ENCODE results near the gene FBXL17. TPM values are rescaled to one million over a fixed set of nuclear protein-coding genes. Genes with fewer than 3 reads are reported as not detected.

FBXL17 gene
- polyA plus RNA-seq, 3 donors from 2014 or later: 2.8 to 8.5 (median 5.6) TPM

GRCh38 chr5:107964722-107965121 is 417.2 kb downstream of the FBXL17 start:
- H3K9me3 Mint-ChIP-seq: no peaks in the 10 kb centered on the region
- no peak overlapping the region for H3K4me3 Mint-ChIP-seq
- DNase-seq: no peak
- H3K4me1 Mint-ChIP-seq: peaks cover 2 to 4% of the 10 kb centered on the region in 2 donors
- H3K36me3 Mint-ChIP-seq: peaks cover 0 to 7% (median 4%) of the 10 kb centered on the region in 3 donors
- peaks cover 0 to 9% (median 0%) of the 10 kb centered on the region in 3 donors for H3K27me3 Mint-ChIP-seq (ENCODE audit: low read depth in 3 of 3)
- no peak overlapping the region for H3K27ac Mint-ChIP-seq

DNA sequence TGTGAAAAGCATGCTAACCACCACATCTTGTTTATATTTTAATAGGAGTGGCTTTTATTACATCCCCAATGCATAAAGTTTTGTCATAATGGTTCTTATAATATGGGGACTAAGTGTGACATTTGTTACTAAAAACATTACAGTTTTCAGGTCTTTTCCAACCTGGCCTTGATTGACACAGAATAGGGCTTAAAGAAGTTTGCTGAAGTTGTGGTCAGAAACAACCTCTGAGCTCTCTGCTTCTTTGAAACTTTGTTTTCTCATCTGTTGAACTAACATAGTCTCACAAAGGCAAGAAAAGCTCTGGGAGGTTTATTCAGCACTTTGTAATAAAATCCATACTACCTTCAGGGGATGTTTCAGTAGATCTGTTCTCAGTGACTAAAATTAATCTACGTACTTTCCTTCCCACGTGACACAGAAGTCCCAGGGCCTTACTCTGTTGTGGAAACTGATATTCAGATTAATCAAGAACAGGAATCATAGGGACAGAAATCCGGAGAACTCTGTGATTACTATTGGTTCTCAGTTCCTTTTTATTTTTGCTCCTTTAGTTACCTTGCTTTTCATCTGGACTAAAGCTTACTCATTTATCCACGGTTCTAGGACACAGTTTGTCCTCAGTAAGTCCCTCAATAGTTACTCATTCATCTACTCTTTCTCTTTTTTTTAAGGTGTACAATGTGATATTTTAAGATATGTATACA is 422.2 kb downstream of the FBXL17 start:
- Mint-ChIP-seq H3K9me3 (no peaks in the 10 kb centered on the region), H3K27me3 (ENCODE audit: low read depth in 3 of 3) (peaks cover 0 to 5% (median 0%) of the 10 kb centered on the region in 3 donors), H3K4me3 (no peak overlapping the region), H3K36me3 (peaks cover 0 to 9% (median 6%) of the 10 kb centered on the region in 3 donors), H3K27ac (no peak overlapping the region), H3K4me1 (peaks cover 10 to 12% of the 10 kb centered on the region in 2 donors)
- DNase-seq: no peak

DNA sequence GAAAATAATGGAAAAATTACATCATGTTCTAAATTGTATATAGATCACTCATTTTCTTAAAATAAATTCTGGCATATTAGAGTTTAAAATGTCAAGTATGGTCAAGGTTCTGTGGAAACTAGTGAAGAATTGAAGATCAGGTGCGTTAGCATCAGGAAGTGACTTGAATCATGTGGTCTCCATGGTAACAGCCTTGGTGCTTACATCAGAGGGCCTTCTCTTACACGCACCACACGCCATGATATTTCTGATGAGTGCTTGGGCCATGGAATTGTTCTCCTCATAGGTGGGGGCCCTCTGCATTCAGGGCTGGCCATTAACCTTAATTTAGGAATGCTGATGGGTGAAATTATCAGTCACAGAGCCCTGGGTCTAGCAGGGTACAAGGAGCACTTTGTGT is 423.0 kb downstream of the FBXL17 start:
- Mint-ChIP-seq H3K36me3 (peaks cover 0 to 9% (median 6%) of the 10 kb centered on the region in 3 donors), H3K9me3 (no peaks in the 10 kb centered on the region), H3K4me1 (peaks cover 10 to 12% of the 10 kb centered on the region in 2 donors), H3K27me3 (ENCODE audit: low read depth in 3 of 3) (peaks cover 0 to 5% (median 0%) of the 10 kb centered on the region in 3 donors), H3K27ac (no peak overlapping the region), H3K4me3 (no peak overlapping the region)
- no peak for DNase-seq

DNA sequence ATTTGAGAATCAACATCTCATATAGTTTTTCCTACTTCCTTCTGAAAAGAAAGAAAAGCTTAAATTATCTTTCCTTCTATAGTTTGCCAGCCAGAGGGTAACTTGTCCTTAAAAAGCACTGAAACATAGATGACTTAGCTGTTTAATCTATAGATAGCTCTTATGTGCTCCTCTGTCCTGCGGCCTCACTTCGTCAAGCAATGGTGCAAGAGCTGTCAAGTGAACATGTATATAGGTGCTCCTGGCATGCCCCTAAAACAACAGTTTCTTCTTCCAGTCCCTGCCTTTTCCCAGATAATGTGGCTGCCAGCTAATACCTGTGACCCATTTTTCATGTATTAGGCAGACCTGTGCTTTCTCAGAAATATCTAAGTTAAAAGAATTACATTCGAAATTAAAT is 423.5 kb downstream of the FBXL17 start:
- peaks cover 10 to 12% of the 10 kb centered on the region in 2 donors for H3K4me1 Mint-ChIP-seq

GRCh38 chr5:107957051-107957450 is 424.8 kb downstream of the FBXL17 start:
- H3K27ac Mint-ChIP-seq: peak overlapping the region in 1 of 6 donors; percentile 13

More for the DNA sequence above, 423.5 kb downstream of the FBXL17 start:
- Mint-ChIP-seq H3K27me3 (ENCODE audit: low read depth in 3 of 3) (peaks cover 0 to 5% (median 0%) of the 10 kb centered on the region in 3 donors), H3K27ac (no peak overlapping the region), H3K9me3 (no peaks in the 10 kb centered on the region), H3K36me3 (peaks cover 0 to 13% (median 8%) of the 10 kb centered on the region in 3 donors), H3K4me3 (no peak overlapping the region)
- no peak for DNase-seq

DNA sequence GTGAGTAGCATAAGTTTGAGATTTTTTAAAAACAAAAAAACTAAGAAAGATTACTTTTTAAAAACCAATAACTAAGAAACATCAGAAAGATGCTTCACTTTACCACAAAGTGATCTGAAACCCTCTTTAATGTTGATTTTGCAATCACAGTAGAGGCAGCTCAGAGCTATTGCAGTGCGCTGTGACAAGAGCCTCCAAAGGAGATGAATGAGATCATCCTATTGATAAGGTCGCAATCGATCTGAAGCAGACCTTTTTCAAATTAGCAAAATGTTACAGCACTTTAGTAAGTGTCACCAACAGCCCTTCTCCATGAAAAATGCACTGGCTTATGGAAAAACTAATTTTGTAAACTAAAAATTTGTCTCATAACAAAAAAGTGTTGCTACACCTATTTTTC is 426.6 kb downstream of the FBXL17 start:
- H3K36me3 Mint-ChIP-seq: peaks cover 0 to 10% (median 9%) of the 10 kb centered on the region in 3 donors
- H3K4me3 Mint-ChIP-seq: no peak overlapping the region
- H3K4me1 Mint-ChIP-seq: peaks cover 9 to 10% of the 10 kb centered on the region in 2 donors
- no peak overlapping the region for H3K27ac Mint-ChIP-seq
- H3K27me3 Mint-ChIP-seq (ENCODE audit: low read depth in 3 of 3): peaks cover 0 to 3% (median 0%) of the 10 kb centered on the region in 3 donors
- no peak for DNase-seq
- no peaks in the 10 kb centered on the region for H3K9me3 Mint-ChIP-seq

More at GRCh38 chr5:107957051-107957450, 424.8 kb downstream of the FBXL17 start:
- H3K9me3 Mint-ChIP-seq: no peaks in the 10 kb centered on the region
- H3K36me3 Mint-ChIP-seq: peaks cover 0 to 15% (median 9%) of the 10 kb centered on the region in 3 donors
- DNase-seq: no peak
- H3K4me1 Mint-ChIP-seq: peaks cover 10 to 12% of the 10 kb centered on the region in 2 donors
- H3K4me3 Mint-ChIP-seq: no peak overlapping the region
- H3K27me3 Mint-ChIP-seq (ENCODE audit: low read depth in 3 of 3): peaks cover 0 to 5% (median 0%) of the 10 kb centered on the region in 3 donors

- Mint-ChIP-seq H3K9me3 (no peaks in the 10 kb centered on the region), H3K4me3 (no peak overlapping the region), H3K27ac (no peak overlapping the region), H3K4me1 (peaks cover 8 to 11% of the 10 kb centered on the region in 2 donors), H3K36me3 (peaks cover 0 to 7% (median 6%) of the 10 kb centered on the region in 3 donors), H3K27me3 (ENCODE audit: low read depth in 3 of 3) (no peaks in the 10 kb centered on the region)
- no peak for DNase-seq
Measured at GRCh38 chr5:107954254-107954653, 427.6 kb downstream of the FBXL17 start.

GRCh38 chr5:107952450-107952849 is 429.4 kb downstream of the FBXL17 start:
- Mint-ChIP-seq H3K4me3 (no peak overlapping the region), H3K36me3 (peaks cover 0 to 6% (median 3%) of the 10 kb centered on the region in 3 donors), H3K4me1 (peaks cover 5 to 8% of the 10 kb centered on the region in 2 donors), H3K9me3 (no peaks in the 10 kb centered on the region), H3K27me3 (ENCODE audit: low read depth in 3 of 3) (peaks cover 0 to 2% (median 0%) of the 10 kb centered on the region in 3 donors), H3K27ac (no peak overlapping the region)
- no peak for DNase-seq

DNA sequence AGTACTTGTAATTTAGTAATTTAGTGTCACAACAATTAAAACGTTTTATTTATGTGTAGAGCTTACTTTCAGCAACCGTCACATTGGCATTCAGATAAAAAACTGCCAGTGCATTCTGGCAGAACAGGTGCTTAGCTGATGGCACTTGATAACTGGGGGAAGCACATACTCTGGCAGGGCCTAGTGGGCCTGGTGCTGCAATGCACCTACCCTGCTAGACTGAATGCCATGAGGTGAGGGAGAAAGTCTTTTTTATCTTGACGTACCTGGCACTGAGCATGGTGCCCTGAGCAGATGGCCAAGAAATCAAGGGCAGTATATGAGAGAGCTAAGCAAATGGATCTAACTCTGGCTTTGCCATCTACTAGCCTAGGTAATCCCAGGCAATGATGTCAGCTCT is 430.6 kb downstream of the FBXL17 start:
- Mint-ChIP-seq H3K36me3 (peaks cover 0 to 6% (median 6%) of the 10 kb centered on the region in 3 donors), H3K9me3 (no peaks in the 10 kb centered on the region), H3K4me1 (peaks cover 5 to 8% of the 10 kb centered on the region in 2 donors), H3K27ac (no peak overlapping the region), H3K4me3 (no peak overlapping the region), H3K27me3 (ENCODE audit: low read depth in 3 of 3) (peaks cover 0 to 2% (median 0%) of the 10 kb centered on the region in 3 donors)
- DNase-seq: no peak

DNA sequence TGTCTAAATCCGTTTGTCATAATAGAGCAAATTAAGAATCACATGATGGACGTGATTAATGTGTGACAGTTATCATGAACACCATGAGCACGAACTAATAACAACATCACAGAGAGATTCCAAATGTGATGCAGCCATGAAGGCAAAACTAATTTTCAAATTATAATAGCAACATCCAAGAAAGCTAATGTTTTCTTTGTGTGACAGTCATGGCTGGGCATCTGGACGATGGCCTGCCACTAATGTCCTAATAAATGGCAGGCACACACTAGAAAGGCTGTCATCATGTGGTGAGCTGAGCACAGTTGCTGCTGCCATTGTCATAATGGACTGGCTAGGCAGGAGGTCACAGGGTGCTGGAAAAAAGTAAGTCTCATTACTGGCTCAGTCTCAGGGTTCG is 431.1 kb downstream of the FBXL17 start:
- no peak overlapping the region for H3K27ac Mint-ChIP-seq
- H3K36me3 Mint-ChIP-seq: peaks cover 0 to 8% (median 6%) of the 10 kb centered on the region in 3 donors
- DNase-seq: no peak
- no peak overlapping the region for H3K4me3 Mint-ChIP-seq
- H3K9me3 Mint-ChIP-seq: no peaks in the 10 kb centered on the region
- H3K27me3 Mint-ChIP-seq (ENCODE audit: low read depth in 3 of 3): peaks cover 0 to 2% (median 0%) of the 10 kb centered on the region in 3 donors
- H3K4me1 Mint-ChIP-seq: peaks cover 5 to 8% of the 10 kb centered on the region in 2 donors

DNA sequence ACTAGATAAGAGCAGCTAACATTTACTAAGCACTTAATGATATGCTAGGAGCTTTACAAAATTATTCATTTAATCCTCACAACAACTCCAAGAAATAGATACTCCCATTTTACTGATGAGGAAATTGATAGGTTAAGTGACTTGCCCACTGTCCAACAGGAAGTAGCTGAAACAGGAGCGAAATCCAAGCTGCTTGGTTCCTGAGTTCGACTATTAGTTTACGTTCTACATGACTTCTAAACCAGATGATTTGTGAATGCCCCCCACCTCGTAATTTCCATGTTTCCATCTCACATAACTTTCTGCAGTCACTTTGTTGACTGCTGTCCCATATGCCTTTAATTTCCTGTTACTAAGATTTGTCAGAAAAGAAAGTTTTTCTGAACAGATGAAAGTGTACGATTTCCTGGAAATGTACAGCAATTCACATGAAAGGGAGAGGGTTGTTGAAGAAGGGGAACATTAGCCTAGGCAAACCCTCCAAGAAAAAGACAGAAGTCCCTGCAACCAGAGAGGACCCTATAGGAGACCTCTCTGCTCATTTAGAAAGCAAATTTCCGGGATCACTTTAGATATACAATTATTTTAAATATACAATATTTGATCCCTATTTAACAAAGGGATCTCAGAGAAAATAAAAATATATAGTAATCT is 432.1 kb downstream of the FBXL17 start:
- no peak overlapping the region for H3K4me3 Mint-ChIP-seq
- H3K4me1 Mint-ChIP-seq: peaks cover 5 to 8% of the 10 kb centered on the region in 2 donors
- no peak for DNase-seq
- H3K27me3 Mint-ChIP-seq (ENCODE audit: low read depth in 3 of 3): peaks cover 0 to 2% (median 0%) of the 10 kb centered on the region in 3 donors
- peaks cover 0 to 13% (median 6%) of the 10 kb centered on the region in 3 donors for H3K36me3 Mint-ChIP-seq
- no peak overlapping the region for H3K27ac Mint-ChIP-seq
- H3K9me3 Mint-ChIP-seq: no peaks in the 10 kb centered on the region

GRCh38 chr5:107948377-107948776 is 433.5 kb downstream of the FBXL17 start:
- Mint-ChIP-seq H3K27ac (no peak overlapping the region), H3K4me3 (no peak overlapping the region), H3K27me3 (ENCODE audit: low read depth in 3 of 3) (peaks cover 0 to 2% (median 0%) of the 10 kb centered on the region in 3 donors), H3K4me1 (peaks cover 5 to 8% of the 10 kb centered on the region in 2 donors), H3K36me3 (peaks cover 0 to 8% (median 4%) of the 10 kb centered on the region in 3 donors), H3K9me3 (no peaks in the 10 kb centered on the region)
- no peak for DNase-seq

GRCh38 chr5:107945061-107945460 is 436.8 kb downstream of the FBXL17 start:
- no peaks in the 10 kb centered on the region for H3K9me3 Mint-ChIP-seq
- peaks cover 5 to 8% of the 10 kb centered on the region in 2 donors for H3K4me1 Mint-ChIP-seq
- no peak for DNase-seq
- H3K27ac Mint-ChIP-seq: no peak overlapping the region
- H3K27me3 Mint-ChIP-seq (ENCODE audit: low read depth in 3 of 3): peaks cover 0 to 2% (median 0%) of the 10 kb centered on the region in 3 donors
- H3K36me3 Mint-ChIP-seq: peaks cover 0 to 6% (median 4%) of the 10 kb centered on the region in 3 donors
- H3K4me3 Mint-ChIP-seq: no peak overlapping the region

DNA sequence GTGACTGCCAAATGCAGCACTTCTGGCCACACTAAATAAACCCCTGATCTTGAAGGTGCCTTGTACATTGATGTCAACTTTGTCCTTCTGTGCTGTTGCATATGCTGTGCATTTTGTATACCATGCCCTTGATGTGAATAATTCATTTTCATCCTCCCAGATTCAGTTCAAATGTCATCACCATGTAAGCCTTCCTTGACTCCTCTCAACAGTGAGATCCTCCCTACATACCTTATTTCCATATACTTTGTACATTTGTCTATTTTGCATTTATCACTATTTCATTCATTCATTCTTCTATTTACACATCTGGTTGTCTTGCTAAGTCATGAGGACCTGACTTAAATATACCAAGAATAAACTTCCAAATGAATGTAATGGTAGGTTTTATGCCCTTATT is 438.0 kb downstream of the FBXL17 start:
- H3K9me3 Mint-ChIP-seq: no peaks in the 10 kb centered on the region
- H3K36me3 Mint-ChIP-seq: peaks cover 0 to 6% (median 4%) of the 10 kb centered on the region in 3 donors
- no peaks in the 10 kb centered on the region for H3K4me1 Mint-ChIP-seq
- peaks cover 0 to 2% (median 0%) of the 10 kb centered on the region in 3 donors for H3K27me3 Mint-ChIP-seq (ENCODE audit: low read depth in 3 of 3)
- H3K27ac Mint-ChIP-seq: no peak overlapping the region
- no peak overlapping the region for H3K4me3 Mint-ChIP-seq
- DNase-seq: no peak

Measured in immature natural killer cell (primary cell).